Activated CD4-positive, alpha-beta T cell treated with anti-CD3 and anti-CD28 coated beads, Interleukin-2, amount 10 ng/mL, durations not matched to agents 7 days and 5 days (primary cell): ENCODE measurements around the gene RRBP1. TPM values are rescaled to one million over a fixed set of nuclear protein-coding genes. Genes with fewer than 3 reads are reported as not detected.

Experiments
- CTCF ChIA-PET: fragments of 350-600 bp; sonication (Branson Sonifier 250); formaldehyde crosslinking; loops from one replicate; lab custom pipeline; 2021; ENCODE audit warnings: antibody characterized with exemption; lab: Charles Lee
- POLR2A ChIA-PET: fragments of 350-600 bp; sonication (Branson Sonifier 250); formaldehyde crosslinking; loops from one replicate; lab custom pipeline; 2021; ENCODE audit warnings: antibody characterized with exemption; lab: Charles Lee
- DNase-seq: peaks from one replicate; pipeline ENCODE4 v3.0.0-alpha.2; 2020
- H3K27ac Mint-ChIP-seq: one replicate; pipeline ENCODE4 v1.8.0; 2021; ENCODE audit warnings: mild to moderate bottlenecking, moderate library complexity, mixed read lengths
- H3K27me3 Mint-ChIP-seq: one replicate; pipeline ENCODE4 v1.8.0; 2021; ENCODE audit warnings: mixed read lengths
- H3K36me3 Mint-ChIP-seq: one replicate; pipeline ENCODE4 v1.8.0; 2021; ENCODE audit warnings: low read depth, mixed read lengths
- H3K4me1 Mint-ChIP-seq: one replicate; pipeline ENCODE4 v1.8.0; 2021; ENCODE audit warnings: mixed read lengths
- H3K4me3 Mint-ChIP-seq: one replicate; pipeline ENCODE4 v1.8.0; 2021; ENCODE audit warnings: mild to moderate bottlenecking, moderate library complexity, mixed read lengths
- H3K9me3 Mint-ChIP-seq: one replicate; pipeline ENCODE4 v1.8.0; 2021; ENCODE audit warnings: mixed read lengths
- total RNA-seq, 2 experiments: library from RNA; stranded (reverse); gene quantifications; one replicate each; pipeline ENCODE4 v1.2.3, GENCODE V29; 2021

The RRBP1 gene
- total RNA-seq, 2 experiments from 2014 or later, result 50.8 to 52.1 TPM

- Mint-ChIP-seq H3K4me3 (no peak overlapping the region), H3K4me1 (peaks cover 24% of the 10 kb centered on the region), H3K27me3 (no peaks in the 10 kb centered on the region), H3K27ac (peak overlapping the region; percentile 46), H3K36me3 (peaks cover 40% of the 10 kb centered on the region), H3K9me3 (no peaks in the 10 kb centered on the region)
- CTCF ChIA-PET, result interaction anchor here (0.7 to 1.4 kb wide), 2 partner anchors 13 to 360 kb away, joined by 3 to 4 read pairs; no protein-coding TSS in a partner anchor
- POLR2A ChIA-PET, result no interaction called here
- DNase-seq, result no peak
Measured at GRCh38 chr20:17605131-17605660, 76.8 kb downstream of the RRBP1 start.

GRCh38 chr20:17602493-17602892, 79.5 kb downstream of the RRBP1 start:
- H3K9me3 Mint-ChIP-seq, result no peaks in the 10 kb centered on the region
- peaks cover 8% of the 10 kb centered on the region for H3K4me1 Mint-ChIP-seq
- H3K27ac Mint-ChIP-seq, result no peak overlapping the region
- no peak overlapping the region for H3K4me3 Mint-ChIP-seq
- H3K36me3 Mint-ChIP-seq, result peaks cover 26% of the 10 kb centered on the region
- no peaks in the 10 kb centered on the region for H3K27me3 Mint-ChIP-seq
- ChIA-PET POLR2A (no interaction called here), CTCF (interaction anchor here (1.6 kb wide), 1 partner anchor 8 kb away, joined by 4 read pairs; no protein-coding TSS in a partner anchor)
- no peak for DNase-seq

- no peaks in the 10 kb centered on the region for H3K9me3 Mint-ChIP-seq
- no peak overlapping the region for H3K4me3 Mint-ChIP-seq
- peaks cover 25% of the 10 kb centered on the region for H3K36me3 Mint-ChIP-seq
- CTCF ChIA-PET, result interaction anchor here (1.6 kb wide), 1 partner anchor 9 kb away, joined by 4 read pairs; no protein-coding TSS in a partner anchor
- peaks cover 8% of the 10 kb centered on the region for H3K4me1 Mint-ChIP-seq
- POLR2A ChIA-PET, result no interaction called here
- no peaks in the 10 kb centered on the region for H3K27me3 Mint-ChIP-seq
- DNase-seq, result no peak
- no peak overlapping the region for H3K27ac Mint-ChIP-seq
Measured at GRCh38 chr20:17601957-17602356, 80.1 kb downstream of the RRBP1 start.

- Mint-ChIP-seq H3K27ac (no peak overlapping the region), H3K27me3 (no peaks in the 10 kb centered on the region), H3K36me3 (peaks cover 21% of the 10 kb centered on the region), H3K4me1 (peaks cover 8% of the 10 kb centered on the region), H3K4me3 (no peak overlapping the region), H3K9me3 (no peaks in the 10 kb centered on the region)
- POLR2A ChIA-PET, result no interaction called here
- CTCF ChIA-PET, result no interaction called here
- no peak for DNase-seq
Measured at GRCh38 chr20:17598013-17598550, 84.0 kb downstream of the RRBP1 start.

- Mint-ChIP-seq H3K36me3 (peaks cover 19% of the 10 kb centered on the region), H3K4me1 (no peaks in the 10 kb centered on the region), H3K4me3 (no peak overlapping the region), H3K9me3 (no peaks in the 10 kb centered on the region), H3K27me3 (no peaks in the 10 kb centered on the region), H3K27ac (no peak overlapping the region)
- POLR2A ChIA-PET, result no interaction called here
- no peak for DNase-seq
- CTCF ChIA-PET, result interaction anchor here (1.0 kb wide), 1 partner anchor 25 kb away, joined by 3 read pairs; no protein-coding TSS in a partner anchor
Measured at GRCh38 chr20:17595856-17596255, 86.2 kb downstream of the RRBP1 start.

GRCh38 chr20:17594443-17594842, 87.6 kb downstream of the RRBP1 start:
- DNase-seq, result no peak
- Mint-ChIP-seq H3K9me3 (no peaks in the 10 kb centered on the region), H3K36me3 (peaks cover 15% of the 10 kb centered on the region), H3K27me3 (no peaks in the 10 kb centered on the region), H3K4me1 (peaks cover 3% of the 10 kb centered on the region), H3K4me3 (no peak overlapping the region), H3K27ac (no peak overlapping the region)
- CTCF ChIA-PET, result interaction anchor here (0.6 kb wide), 2 partner anchors 25 to 125 kb away, joined by 3 read pairs; partner anchors contain the start of gene DSTN
- POLR2A ChIA-PET, result no interaction called here

GRCh38 chr20:17593902-17594301, 88.1 kb downstream of the RRBP1 start:
- H3K27me3 Mint-ChIP-seq, result no peaks in the 10 kb centered on the region
- no peak overlapping the region for H3K4me3 Mint-ChIP-seq
- no peaks in the 10 kb centered on the region for H3K9me3 Mint-ChIP-seq
- ChIA-PET POLR2A (no interaction called here), CTCF (interaction anchor here (0.6 kb wide), 1 partner anchor 24 kb away, joined by 3 read pairs; the partner anchor contains the start of gene DSTN)
- H3K4me1 Mint-ChIP-seq, result peaks cover 3% of the 10 kb centered on the region
- H3K36me3 Mint-ChIP-seq, result peaks cover 15% of the 10 kb centered on the region
- no peak for DNase-seq
- H3K27ac Mint-ChIP-seq, result no peak overlapping the region

- Mint-ChIP-seq H3K9me3 (no peaks in the 10 kb centered on the region), H3K27ac (no peak overlapping the region), H3K4me3 (no peak overlapping the region), H3K27me3 (no peaks in the 10 kb centered on the region), H3K36me3 (peaks cover 7% of the 10 kb centered on the region), H3K4me1 (peaks cover 4% of the 10 kb centered on the region)
- ChIA-PET POLR2A (no interaction called here), CTCF (interaction anchor here (0.9 to 1.3 kb wide), 3 partner anchors 13 to 60 kb away, joined by 3 to 6 read pairs (median 3); partner anchors contain the start of gene DSTN)
- DNase-seq, result no peak
Measured at GRCh38 chr20:17590245-17590644, 91.8 kb downstream of the RRBP1 start.

GRCh38 chr20:17589161-17589834, 92.7 kb downstream of the RRBP1 start:
- Mint-ChIP-seq H3K27ac (no peak overlapping the region), H3K27me3 (no peaks in the 10 kb centered on the region), H3K4me3 (no peak overlapping the region), H3K9me3 (no peaks in the 10 kb centered on the region), H3K4me1 (peaks cover 4% of the 10 kb centered on the region), H3K36me3 (peaks cover 7% of the 10 kb centered on the region)
- CTCF ChIA-PET, result interaction anchor here (1.0 to 1.3 kb wide), 3 partner anchors 19 to 93 kb away, joined by 3 to 6 read pairs (median 3); partner anchors contain the start of genes DSTN and RRBP1
- no peak for DNase-seq
- POLR2A ChIA-PET, result no interaction called here

- peaks cover 9% of the 10 kb centered on the region for H3K4me1 Mint-ChIP-seq
- CTCF ChIA-PET, result no interaction called here
Measured at GRCh38 chr20:17587824-17588223, 94.2 kb downstream of the RRBP1 start.

GRCh38 chr20:17587148-17587547, 94.9 kb downstream of the RRBP1 start:
- ChIA-PET POLR2A (no interaction called here), CTCF (interaction anchor here (0.6 kb wide), 1 partner anchor 344 kb away, joined by 3 read pairs; no protein-coding TSS in a partner anchor)
- H3K4me3 Mint-ChIP-seq, result no peak overlapping the region
- peaks cover 16% of the 10 kb centered on the region for H3K4me1 Mint-ChIP-seq
- peaks cover 2% of the 10 kb centered on the region for H3K36me3 Mint-ChIP-seq
- H3K9me3 Mint-ChIP-seq, result no peaks in the 10 kb centered on the region
- no peaks in the 10 kb centered on the region for H3K27me3 Mint-ChIP-seq
- DNase-seq, result no peak
- no peak overlapping the region for H3K27ac Mint-ChIP-seq

More at GRCh38 chr20:17587824-17588223, 94.2 kb downstream of the RRBP1 start:
- Mint-ChIP-seq H3K27me3 (no peaks in the 10 kb centered on the region), H3K9me3 (no peaks in the 10 kb centered on the region), H3K27ac (no peak overlapping the region), H3K36me3 (peaks cover 5% of the 10 kb centered on the region), H3K4me3 (no peak overlapping the region)
- no peak for DNase-seq
- POLR2A ChIA-PET, result no interaction called here

- ChIA-PET POLR2A (interaction anchor here (1.0 kb wide), 1 partner anchor 14 kb away, joined by 4 read pairs; no protein-coding TSS in a partner anchor), CTCF (no interaction called here)
Measured at GRCh38 chr20:17586250-17586649, 95.8 kb downstream of the RRBP1 start.

GRCh38 chr20:17584689-17585088, 97.4 kb downstream of the RRBP1 start:
- no peak for DNase-seq
- CTCF ChIA-PET, result no interaction called here
- POLR2A ChIA-PET, result no interaction called here
- H3K9me3 Mint-ChIP-seq, result no peaks in the 10 kb centered on the region
- H3K36me3 Mint-ChIP-seq, result peaks cover 11% of the 10 kb centered on the region
- H3K27ac Mint-ChIP-seq, result no peak overlapping the region
- no peak overlapping the region for H3K4me3 Mint-ChIP-seq
- no peaks in the 10 kb centered on the region for H3K27me3 Mint-ChIP-seq
- H3K4me1 Mint-ChIP-seq, result peaks cover 18% of the 10 kb centered on the region

More at GRCh38 chr20:17586250-17586649, 95.8 kb downstream of the RRBP1 start:
- Mint-ChIP-seq H3K4me1 (peaks cover 16% of the 10 kb centered on the region), H3K27ac (no peak overlapping the region), H3K27me3 (no peaks in the 10 kb centered on the region), H3K9me3 (no peaks in the 10 kb centered on the region), H3K4me3 (no peak overlapping the region), H3K36me3 (peaks cover 4% of the 10 kb centered on the region)
- DNase-seq, result no peak
